NCI-H1436 treated with DMSO at 0.1 percent for 48 hours (cell line): ENCODE results near the gene EIF3M.
"Not testable (repeated sequence)": the region's sequence is repeated elsewhere in the genome, so short reads cannot be mapped to it uniquely, and the experiment has no call there.

ENCODE experiments used
- DNase-seq: peaks from one replicate; lab custom pipeline; 2025; lab: John Stamatoyannopoulos, UW

EIF3M gene

GRCh38 chr11:32596114-32596513, 12.5 kb downstream of the EIF3M start:
- DNase-seq: not testable (repeated sequence)

- DNase-seq: no peak
Measured at GRCh38 chr11:32597921-32598320, 14.3 kb downstream of the EIF3M start.

GRCh38 chr11:32602657-32603415, 19.2 kb downstream of the EIF3M start:
- DNase-seq: no peak

GRCh38 chr11:32606220-32606619, 22.6 kb downstream of the EIF3M start:
- no peak for DNase-seq

GRCh38 chr11:32608826-32609225, 25.2 kb downstream of the EIF3M start:
- not testable (repeated sequence) for DNase-seq

- DNase-seq: no peak
Measured at GRCh38 chr11:32610797-32611352, 27.2 kb downstream of the EIF3M start.

GRCh38 chr11:32613500-32614151, 30.0 kb downstream of the EIF3M start:
- DNase-seq: no peak

- DNase-seq: no peak
Measured at GRCh38 chr11:32615422-32615821, 31.8 kb downstream of the EIF3M start.

- no peak for DNase-seq
Measured at GRCh38 chr11:32616903-32617302, 33.3 kb downstream of the EIF3M start.

GRCh38 chr11:32630844-32631243, 47.2 kb downstream of the EIF3M start:
- no peak for DNase-seq

GRCh38 chr11:32635819-32636218, 52.2 kb downstream of the EIF3M start:
- DNase-seq: no peak

- DNase-seq: no peak
Measured at GRCh38 chr11:32641361-32641760, 57.7 kb downstream of the EIF3M start.

- no peak for DNase-seq
Measured at GRCh38 chr11:32643526-32643925, 59.9 kb downstream of the EIF3M start.
